Measurements from ENCODE around the gene TRIB2. TPM values are rescaled to one million over a fixed set of nuclear protein-coding genes. Genes with fewer than 3 reads are reported as not detected.

The TRIB2 gene
- total and polyA plus RNA-seq, 9 of the 15 experiments (the other 6 are each of a cell fraction or from before 2014, with no cell fraction given) = 9.0 to 39.0 (median 26.3) TPM

- peak overlapping the region; percentile 73 for H2AFZ ChIP-seq (ENCODE audit: low read depth, low read length)
- in situ Hi-C loops (cut with MboI) (loop anchor here (5.0 to 25.0 kb wide), 3 partner anchors 302 to 892 kb away; no protein-coding TSS in a partner anchor), intact Hi-C loops (cut with micrococcal nuclease) (loop anchor here (5.0 kb wide), 6 partner anchors 42 to 752 kb away; no protein-coding TSS in a partner anchor)
- peaks cover 13 to 30% of the 10 kb centered on the region in 2 experiments; a peak in 4 of 5 replicates for H3K4me1 ChIP-seq (replicated peaks in 1 of 2; ENCODE audit: control insufficient read depth in 2 of 2, insufficient read depth in 2 of 2, low read length in 2 of 2)
- no peak for ATAC-seq
- peak overlapping the region; percentile 82 to 97 for H3K9ac ChIP-seq (ENCODE audit: insufficient read depth in 1 of 2, low read depth in 2 of 2, low read length in 2 of 2)
- peak overlapping the region; percentile 64 for H3K4me3 ChIP-seq
- DNase-seq (ENCODE audit: extremely low read depth in 1 of 4, low spot score in 3 of 4) = peak; percentile 17 to 35 (median 22)
- BruUV-seq (replicated peaks) = no TSS peak
- no peak overlapping the region for H3K27ac ChIP-seq (ENCODE audit: extremely low read depth, low read depth, low read length)
- H4K20me1 ChIP-seq (replicated peaks; ENCODE audit: control insufficient read depth, insufficient read depth, low read length) = no peaks in the 10 kb centered on the region; the same call in 1 of the 2 replicates
- H3K9me3 ChIP-seq (replicated peaks; ENCODE audit: control insufficient read depth, insufficient read depth, low read depth, low read length) = no peaks in the 10 kb centered on the region
- no peak for FAIRE-seq
- peak overlapping the region; percentile 86 for H3K4me2 ChIP-seq (ENCODE audit: insufficient read depth, low read length)
- H3K9me1 ChIP-seq (ENCODE audit: control insufficient read depth, insufficient read depth, low read length) = no peaks in the 10 kb centered on the region
- H3K27me3 ChIP-seq (ENCODE audit: control insufficient read depth in 2 of 2, insufficient read depth in 2 of 2, low read length in 2 of 2) = no peaks in the 10 kb centered on the region
- CTCF ChIA-PET (ENCODE audit: low intra/inter-chr PET ratio) = interaction anchor here (3.8 kb wide), 1 partner anchor 889 kb away, joined by 22 read pairs; no protein-coding TSS in a partner anchor
- TF ChIP-seq ARID3B (CRISPR knock-in tag; IDR thresholded peaks at IDR 0.05; ENCODE audit: borderline replicate concordance) (no peak), SAFB (IDR thresholded peaks at IDR 0.05; ENCODE audit: borderline replicate concordance, low read depth, low read length) (0 out of 2 replicates have a peak, but pooled peaks have one; percentile 50), MAX (CRISPR knock-in tag; IDR thresholded peaks at IDR 0.05) (peak; percentile 27; the same call in 1 of the 2 replicates), E2F6 (IDR thresholded peaks at IDR 0.05; ENCODE audit: borderline replicate concordance in 1 of 2, extremely low read depth in 1 of 2, insufficient read depth in 1 of 2, insufficient read length in 1 of 2, low read depth in 1 of 2, low read length in 1 of 2, poor library complexity in 1 of 2, severe bottlenecking in 1 of 2) (peak in 1 of 2 experiments; percentile 70), ZNF76 (CRISPR knock-in tag; IDR thresholded peaks at IDR 0.05; ENCODE audit: borderline replicate concordance) (no peak)
- H3K36me3 ChIP-seq (ENCODE audit: control insufficient read depth, insufficient read depth, low read length) = peaks cover 12% of the 10 kb centered on the region; the same call in 2 of the 3 replicates
- 3% methylated on average over 29 of the region's 33 CpGs for WGBS (ENCODE audit: insufficient coverage, low coverage, missing lambda C conversion rate)
- POLR2A ChIA-PET = interaction anchor here (0.7 to 1.6 kb wide), 2 partner anchors 226 to 441 kb away, joined by 3 to 4 read pairs; no protein-coding TSS in a partner anchor
- H3K79me2 ChIP-seq (ENCODE audit: control insufficient read depth, insufficient read depth, low read length) = peaks cover 65% of the 10 kb centered on the region
Observed at GRCh38 chr2:12718711-12719399, 2.1 kb downstream of the TRIB2 start.
